Fibroblast of lung (primary cell): ENCODE data around the gene CTNND2. TPM values are rescaled to one million over a fixed set of nuclear protein-coding genes. Genes with fewer than 3 reads are reported as not detected.

Experiments used
- DNase-seq, 2 donors: peaks; one replicate each; pipeline versions ENCODE4 v3.0.0 to v3.0.0-alpha.2; 2010; ENCODE audit warnings: low read depth in 2 of 2
- H2AFZ ChIP-seq: 2 replicates; pipeline ENCODE4 v1.5.1; 2012; ENCODE audit warnings: low read length, control low read depth, inconsistent platforms
- H3K27ac ChIP-seq: 2 replicates; pipeline ENCODE4 v1.5.1; 2011; ENCODE audit warnings: low read length, control low read depth; ENCODE audit not compliant: insufficient read depth
- H3K27me3 ChIP-seq: 2 replicates; pipeline ENCODE4 v1.5.1; 2011; ENCODE audit warnings: mild to moderate bottlenecking, low read length; ENCODE audit not compliant: control insufficient read depth, insufficient read depth
- H3K36me3 ChIP-seq: 2 replicates; pipeline ENCODE4 v1.5.1; 2011; ENCODE audit warnings: low read length; ENCODE audit not compliant: control insufficient read depth, insufficient read depth
- H3K4me1 ChIP-seq: 2 replicates; pipeline ENCODE4 v1.5.1; 2011; ENCODE audit warnings: low read length; ENCODE audit not compliant: control insufficient read depth, insufficient read depth; ENCODE audit errors: extremely low read depth
- H3K4me2 ChIP-seq: 2 replicates; pipeline ENCODE4 v1.5.1; 2011; ENCODE audit warnings: low read length, control low read depth; ENCODE audit not compliant: insufficient read depth; ENCODE audit errors: extremely low read depth
- H3K4me3 ChIP-seq, 4 experiments: fragments of 200-600 bp in 1 of 4; sonication (generic) in 1 of 4; replicated peaks in 1 of 4; 2 replicates each; pipeline ENCODE4 v1.5.1; 2011 to 2016; ENCODE audit warnings: low read length in 4 of 4, low read depth in 3 of 4, mild to moderate bottlenecking in 3 of 4, control low read depth in 2 of 4, inconsistent platforms in 1 of 4, mixed read lengths in 1 of 4; ENCODE audit not compliant: insufficient read depth in 1 of 4; ENCODE audit errors: control extremely low read depth in 1 of 4
- H3K79me2 ChIP-seq: 2 replicates; pipeline ENCODE4 v1.5.1; 2012; ENCODE audit warnings: mild to moderate bottlenecking, low read length, inconsistent platforms; ENCODE audit not compliant: control insufficient read depth, insufficient read depth
- H3K9ac ChIP-seq: 2 replicates; pipeline ENCODE4 v1.5.1; 2011; ENCODE audit warnings: mild to moderate bottlenecking, low read length, control low read depth; ENCODE audit not compliant: insufficient read depth
- H3K9me3 ChIP-seq: 2 replicates; pipeline ENCODE4 v1.5.1; 2012; ENCODE audit warnings: low read depth, low read length; ENCODE audit not compliant: control insufficient read depth, insufficient read depth
- H4K20me1 ChIP-seq: 2 replicates; pipeline ENCODE4 v1.5.1; 2011; ENCODE audit warnings: low read length; ENCODE audit not compliant: control insufficient read depth, insufficient read depth; ENCODE audit errors: extremely low read depth
- CTCF ChIP-seq, 2 donors: IDR thresholded peaks in 1 of 2; conservative IDR thresholded peaks in 1 of 2; 1 replicate in 1 of 2; 2 replicates in 1 of 2; pipeline ENCODE4 v1.5.1; 2011 to 2012; ENCODE audit warnings: low read length in 2 of 2, control low read depth in 1 of 2, inconsistent platforms in 1 of 2, low read depth in 1 of 2, mild to moderate bottlenecking in 1 of 2
- EZH2 ChIP-seq: IDR thresholded peaks from 2 replicates; pipeline ENCODE4 v1.5.1; 2012; ENCODE audit warnings: low read length, control low read depth, mild to moderate bottlenecking; ENCODE audit errors: missing control alignments
- polyA plus RNA-seq, 2 donors: library from polyadenylated mRNA; depleted of rRNA in 1 of 2; stranded (reverse) in 1 of 2; unstranded in 1 of 2; fragments of >200 nt; gene quantifications; 2 replicates each; pipeline ENCODE4 v1.2.1, GENCODE V29; 2011 to 2012; ENCODE audit warnings: missing spikeins in 1 of 2
- total RNA-seq: library from RNA; depleted of rRNA; stranded (reverse); fragments of >200 nt; gene quantifications from 2 replicates; pipeline ENCODE4 v1.2.1, GENCODE V29; 2014

The CTNND2 gene
- total and polyA plus RNA-seq, 2 donors (not counting 1 experiment from before 2014, with no cell fraction given): not detected

- Histone ChIP-seq H3K36me3 (no peaks in the 10 kb centered on the region), H3K9ac (no peak overlapping the region)
Measured at GRCh38 chr5:11596657-11597071, 307.6 kb downstream of the CTNND2 start.

GRCh38 chr5:11596185-11596584, 308.1 kb downstream of the CTNND2 start:
- no peaks in the 10 kb centered on the region for H3K79me2 ChIP-seq
- no peaks in the 10 kb centered on the region for H4K20me1 ChIP-seq
- no peaks in the 10 kb centered on the region for H3K9me3 ChIP-seq
- TF ChIP-seq CTCF (conservative IDR thresholded peaks at IDR 0.05 in 1 of 2, IDR thresholded peaks at IDR 0.05 in 1 of 2; ENCODE audit: low read depth in 1 of 2, low read length in 2 of 2): no peak
- no peak for TF ChIP-seq EZH2
- no peaks in the 10 kb centered on the region for H3K27me3 ChIP-seq
- no peaks in the 10 kb centered on the region for H3K36me3 ChIP-seq
- no peak overlapping the region for H3K9ac ChIP-seq
- no peak overlapping the region for H3K27ac ChIP-seq
- no peak overlapping the region for H3K4me3 ChIP-seq
- no peak overlapping the region for H2AFZ ChIP-seq
- H3K4me1 ChIP-seq: no peaks in the 10 kb centered on the region
- H3K4me2 ChIP-seq: no peak overlapping the region
- DNase-seq: peak in 1 of 2 donors; percentile 68

More at GRCh38 chr5:11596657-11597071, 307.6 kb downstream of the CTNND2 start:
- Histone ChIP-seq H3K4me2 (no peak overlapping the region), H2AFZ (no peak overlapping the region), H3K27me3 (no peaks in the 10 kb centered on the region), H4K20me1 (no peaks in the 10 kb centered on the region), H3K79me2 (no peaks in the 10 kb centered on the region), H3K4me1 (no peaks in the 10 kb centered on the region), H3K27ac (no peak overlapping the region), H3K9me3 (no peaks in the 10 kb centered on the region), H3K4me3 (no peak overlapping the region)
- TF ChIP-seq CTCF (conservative IDR thresholded peaks at IDR 0.05 in 1 of 2, IDR thresholded peaks at IDR 0.05 in 1 of 2; ENCODE audit: low read depth in 1 of 2, low read length in 2 of 2): no peak
- no peak for TF ChIP-seq EZH2
- DNase-seq: peak in 1 of 2 donors; percentile 16

- Histone ChIP-seq H3K27me3 (no peaks in the 10 kb centered on the region), H3K27ac (no peak overlapping the region), H3K4me1 (no peaks in the 10 kb centered on the region), H3K36me3 (no peaks in the 10 kb centered on the region), H3K9me3 (no peaks in the 10 kb centered on the region), H4K20me1 (no peaks in the 10 kb centered on the region), H3K4me3 (no peak overlapping the region), H2AFZ (no peak overlapping the region), H3K9ac (no peak overlapping the region), H3K79me2 (no peaks in the 10 kb centered on the region), H3K4me2 (no peak overlapping the region)
- DNase-seq: no peak
- TF ChIP-seq CTCF (conservative IDR thresholded peaks at IDR 0.05 in 1 of 2, IDR thresholded peaks at IDR 0.05 in 1 of 2; ENCODE audit: low read depth in 1 of 2, low read length in 2 of 2) (no peak), EZH2 (no peak)
Measured at GRCh38 chr5:11595045-11595444, 309.2 kb downstream of the CTNND2 start.
